Left forelimb (tissue), 1 donor: ENCODE measurements around the gene TEAD1.
"Not testable (repeated sequence)": the region's sequence is repeated elsewhere in the genome, so short reads cannot be mapped to it uniquely, and the experiment has no call there.

Source experiments
- DNase-seq: peaks from one replicate; pipeline ENCODE4 v3.0.0-alpha.2; 2018; ENCODE audit warnings: low spot score

TEAD1 gene

GRCh38 chr11:12737024-12737423, 62.8 kb downstream of the TEAD1 start:
- no peak for DNase-seq

DNA sequence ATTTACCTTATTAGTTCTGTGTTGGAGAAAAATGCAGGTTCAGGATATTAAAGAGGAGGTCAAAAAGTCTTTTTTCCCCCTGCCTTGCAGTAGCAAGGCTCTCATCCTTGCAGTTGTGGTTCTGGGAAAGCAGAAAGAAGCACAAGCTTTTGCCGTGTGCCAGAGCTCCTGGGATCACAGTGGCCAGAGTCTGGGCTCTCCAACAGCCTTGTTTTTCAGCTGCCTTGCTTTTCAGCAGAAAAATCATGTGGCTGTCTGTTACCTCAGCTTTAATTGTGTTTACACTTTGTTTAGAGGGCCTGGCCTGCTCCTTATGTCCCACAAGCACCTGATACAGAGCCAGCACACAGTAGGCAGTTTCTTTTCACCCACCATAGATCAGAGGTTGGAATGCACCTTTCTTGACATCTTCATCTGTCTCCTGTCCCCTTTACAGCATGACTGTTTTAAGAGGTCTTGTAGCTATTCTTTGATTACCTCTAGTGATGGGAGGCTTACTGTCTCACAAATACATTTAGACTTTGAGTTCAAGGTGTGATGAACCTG, 67.5 kb downstream of the TEAD1 start:
- no peak for DNase-seq

GRCh38 chr11:12743834-12744449, 69.7 kb downstream of the TEAD1 start:
- no peak for DNase-seq

- DNase-seq = no peak
These were observed 70.7 kb downstream of the TEAD1 start for GRCh38 chr11:12744826-12745502.

- no peak for DNase-seq
These were observed 71.6 kb downstream of the TEAD1 start for GRCh38 chr11:12745787-12746186.

DNA sequence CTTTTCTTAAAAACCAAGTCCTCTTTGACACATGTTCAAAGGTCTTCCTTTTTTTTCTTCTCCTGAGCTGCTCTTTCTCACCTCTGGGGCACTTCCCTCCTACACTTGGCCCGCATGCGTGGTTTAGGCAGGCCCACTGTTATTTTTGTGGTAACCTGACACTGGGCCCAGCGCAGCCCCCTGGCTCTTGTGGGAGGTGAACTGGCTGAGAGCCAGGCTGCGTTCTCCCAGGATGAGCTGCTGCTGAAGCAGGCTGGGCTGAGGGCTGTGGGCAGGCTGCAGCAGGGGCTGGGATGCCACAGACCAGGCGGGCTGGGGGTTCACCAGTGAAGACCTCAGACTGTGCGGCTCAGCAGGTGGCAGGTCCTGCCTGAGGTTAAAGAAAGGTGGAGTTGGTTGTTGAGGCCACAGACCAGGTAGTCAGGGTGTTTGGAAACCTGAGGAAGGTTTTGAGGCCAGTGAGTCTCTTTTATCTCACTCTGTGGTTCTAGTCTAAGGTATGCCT, 72.4 kb downstream of the TEAD1 start:
- DNase-seq = peak; percentile 72

DNA sequence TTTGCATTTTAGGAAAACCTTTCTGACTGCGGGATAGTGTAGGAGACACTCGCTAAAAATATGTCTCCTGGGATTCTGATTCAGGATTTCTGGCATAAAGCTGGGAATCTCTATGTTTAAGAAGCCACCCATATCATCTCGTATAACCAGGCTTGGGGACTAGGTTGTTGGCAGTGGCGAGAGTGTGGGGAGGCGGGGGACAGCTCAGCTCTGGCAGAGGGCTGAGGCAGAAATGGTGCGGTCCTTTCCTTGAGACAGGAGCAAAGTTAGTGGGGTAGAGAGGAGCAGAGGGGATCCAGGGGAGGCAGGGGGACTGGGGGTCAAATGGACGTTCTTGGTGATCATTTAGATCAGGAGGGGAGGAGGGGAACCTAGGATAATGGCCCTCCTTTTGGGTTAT, 74.3 kb downstream of the TEAD1 start:
- DNase-seq = no peak

GRCh38 chr11:12749442-12749841, 75.2 kb downstream of the TEAD1 start:
- no peak for DNase-seq

- no peak for DNase-seq
These were observed 76.0 kb downstream of the TEAD1 start for GRCh38 chr11:12750181-12750580.

DNA sequence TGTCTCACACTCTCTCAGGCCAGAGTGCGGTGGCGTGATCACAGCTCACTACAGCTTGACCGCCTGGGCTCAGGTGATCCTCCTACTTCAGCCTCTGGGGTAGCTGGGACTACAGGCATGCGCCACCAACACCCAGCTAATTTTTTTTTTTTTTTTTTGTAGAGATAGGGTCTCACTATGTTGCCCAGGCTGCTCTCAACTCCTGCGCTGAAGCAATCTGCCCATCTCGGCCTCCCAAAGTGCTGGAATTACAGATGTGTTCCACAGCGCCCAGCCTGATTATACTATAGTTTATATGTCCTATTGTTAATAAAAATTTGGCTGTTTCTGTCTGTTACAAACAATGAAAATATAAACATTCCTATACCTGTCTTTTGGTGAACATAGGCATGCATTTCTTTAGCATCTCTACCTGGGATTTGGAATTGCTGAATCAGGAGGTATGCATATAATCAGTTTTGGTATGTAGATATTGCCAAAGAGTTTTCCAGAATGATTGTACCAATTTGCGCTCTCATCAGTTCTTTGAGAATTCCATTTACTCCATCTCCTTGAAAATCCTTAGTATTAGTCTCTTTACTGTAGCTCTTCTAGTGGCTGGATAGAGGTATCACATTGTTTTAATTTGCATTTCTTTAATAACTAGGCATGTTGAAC, 78.8 kb downstream of the TEAD1 start:
- DNase-seq = no peak

GRCh38 chr11:12754021-12754420, 79.8 kb downstream of the TEAD1 start:
- no peak for DNase-seq

GRCh38 chr11:12754582-12755234, 80.5 kb downstream of the TEAD1 start:
- DNase-seq = no peak

GRCh38 chr11:12755510-12756453, 81.6 kb downstream of the TEAD1 start:
- DNase-seq = no peak

- no peak for DNase-seq
These were observed 82.2 kb downstream of the TEAD1 start for GRCh38 chr11:12756454-12756806.

DNA sequence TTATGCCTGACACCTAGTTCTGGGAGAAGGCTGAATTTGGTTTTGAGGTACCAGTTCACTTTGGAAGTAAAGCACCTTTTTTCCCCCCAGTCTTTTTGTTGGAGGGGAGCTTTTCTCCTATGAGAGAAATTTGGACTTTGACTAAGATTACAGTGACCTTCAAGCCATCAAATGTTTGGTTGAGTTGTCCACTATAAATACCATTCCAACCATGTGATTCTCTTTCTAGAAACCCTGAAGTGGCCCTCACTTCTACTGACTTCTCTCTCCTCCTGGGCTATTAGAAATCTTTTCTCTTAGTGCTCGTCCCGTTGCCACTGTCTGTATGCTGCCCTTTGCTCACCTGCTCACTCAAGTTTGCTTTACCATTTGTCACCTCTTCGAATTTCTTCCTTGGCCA, 82.6 kb downstream of the TEAD1 start:
- no peak for DNase-seq

- no peak for DNase-seq
These were observed 83.2 kb downstream of the TEAD1 start for GRCh38 chr11:12757416-12757815.

DNA sequence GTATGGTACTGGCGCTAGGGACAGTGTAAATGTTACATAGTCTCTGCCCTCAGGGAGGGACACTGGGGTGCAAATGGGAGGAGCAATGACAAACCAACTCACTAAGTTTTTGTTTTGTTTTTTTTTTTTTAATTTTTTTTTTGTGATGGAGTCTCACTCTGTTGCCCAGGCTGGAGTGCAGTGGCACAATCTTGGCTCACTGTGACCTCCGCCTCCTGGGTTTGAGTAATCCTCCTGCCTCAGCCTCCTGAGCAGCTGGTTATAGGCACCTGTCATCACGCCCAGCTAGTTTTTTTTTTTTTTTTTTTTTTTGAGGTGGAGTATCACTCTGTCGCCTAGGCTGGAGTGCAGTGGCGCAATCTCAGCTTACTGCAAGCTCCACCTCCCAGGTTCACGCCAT, 83.9 kb downstream of the TEAD1 start:
- DNase-seq = not testable (repeated sequence)

GRCh38 chr11:12761029-12761428, 86.8 kb downstream of the TEAD1 start:
- DNase-seq = no peak

DNA sequence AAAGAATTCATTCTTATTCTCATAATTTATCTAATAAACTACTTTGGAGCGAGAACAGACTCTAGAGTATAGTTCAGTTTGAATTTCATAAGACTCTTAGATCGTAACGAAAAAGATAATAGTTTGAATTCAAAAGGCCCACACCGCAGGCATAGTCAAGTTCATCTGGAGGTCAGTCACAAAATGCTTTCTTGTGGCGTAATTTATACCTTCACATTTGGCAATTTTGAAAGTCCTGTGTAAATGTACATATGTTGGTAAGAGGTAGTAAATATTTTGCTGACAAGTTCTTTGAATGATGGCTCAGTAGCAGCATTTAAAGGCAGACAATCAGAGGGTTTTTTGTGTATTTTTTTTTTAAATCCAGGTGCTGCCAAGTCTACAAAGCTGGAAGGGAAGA, 88.1 kb downstream of the TEAD1 start:
- no peak for DNase-seq

GRCh38 chr11:12762696-12763324, 88.6 kb downstream of the TEAD1 start:
- no peak for DNase-seq
